Panc1 (cell line): ENCODE data around the gene PCBP4. TPM values are rescaled to one million over a fixed set of nuclear protein-coding genes. Genes with fewer than 3 reads are reported as not detected.

Experiments
- ATAC-seq: fragments of 200-7000 bp; cut with Tn5 transposase; 2 replicates; pipeline ENCODE4 v1.9.1; 2020; ENCODE audit warnings: mild to moderate bottlenecking, moderate library complexity
- BruUV-seq: library from RNA; stranded (reverse); fragments of 400-500 nt; replicated peaks from 2 replicates; lab custom pipeline; 2021; lab: Mats Ljungman, UMichigan
- CTCF ChIA-PET: fragments of 300-600 bp; sonication (Branson Sonifier 250); formaldehyde crosslinking; loops from one replicate; lab custom pipeline; 2022; ENCODE audit warnings: antibody characterized with exemption; lab: Charles Lee
- POLR2A ChIA-PET: fragments of 300-600 bp; sonication (Branson Sonifier 250); formaldehyde crosslinking; loops from one replicate; lab custom pipeline; 2022; ENCODE audit warnings: antibody characterized with exemption; lab: Charles Lee
- DNase-seq: peaks from one replicate; pipeline ENCODE4 v3.0.0-alpha.2; 2010; ENCODE audit warnings: low read depth, low spot score
- H3K27ac ChIP-seq: 2 replicates; pipeline ENCODE4 v1.5.1; 2011; ENCODE audit warnings: mild to moderate bottlenecking, low read length, inconsistent platforms
- H3K27me3 ChIP-seq: fragments of 200-500 bp; sonication (Bioruptor generic); 2 replicates; pipeline ENCODE4 v1.6.0; 2014; ENCODE audit warnings: low read length, inconsistent platforms; ENCODE audit not compliant: control insufficient read depth, insufficient read depth
- H3K36me3 ChIP-seq: fragments of 200-500 bp; sonication (Bioruptor generic); 2 replicates; pipeline ENCODE4 v1.5.1; 2014; ENCODE audit warnings: inconsistent platforms, mild to moderate bottlenecking, low read length, moderate library complexity; ENCODE audit not compliant: control insufficient read depth, insufficient read depth
- H3K4me1 ChIP-seq: 2 replicates; pipeline ENCODE4 v1.5.1; 2011; ENCODE audit warnings: inconsistent platforms, mild to moderate bottlenecking, low read length, moderate library complexity; ENCODE audit not compliant: control insufficient read depth, insufficient read depth
- H3K4me3 ChIP-seq, 2 experiments: 2 replicates each; pipeline ENCODE4 v1.5.1; 2011 to 2012; ENCODE audit warnings: low read depth in 2 of 2, low read length in 2 of 2, mild to moderate bottlenecking in 2 of 2, inconsistent platforms in 1 of 2, moderate library complexity in 1 of 2
- H3K9me3 ChIP-seq: fragments of 200-500 bp; sonication (Bioruptor generic); 2 replicates; pipeline ENCODE4 v1.5.1; 2014; ENCODE audit warnings: low read depth, mild to moderate bottlenecking, inconsistent platforms, low read length, moderate library complexity; ENCODE audit not compliant: control insufficient read depth, insufficient read depth
- POLR2AphosphoS5 ChIP-seq: IDR thresholded peaks from 2 replicates; pipeline ENCODE4 v1.6.1; 2012; ENCODE audit warnings: mild to moderate bottlenecking, low read depth, low read length, moderate library complexity
- SIN3A ChIP-seq: IDR thresholded peaks from 2 replicates; pipeline ENCODE4 v1.6.1; 2012; ENCODE audit warnings: low read depth, mild to moderate bottlenecking, low read length, moderate library complexity, borderline replicate concordance; ENCODE audit not compliant: insufficient read depth
- TCF7L2 ChIP-seq: IDR thresholded peaks from 2 replicates; pipeline ENCODE4 v1.6.1; 2011; ENCODE audit warnings: mild to moderate bottlenecking, low read depth, low read length, inconsistent platforms
- in situ Hi-C: cut with HindIII; loops from 2 replicates; pipeline ENCODE4 v1.10.0; 2016; ENCODE audit warnings: low sequenced_read_pairs, low pct_unique_long_range_greater_than_20kb
- intact Hi-C: fragments of 100-400 bp; cut with micrococcal nuclease; formaldehyde crosslinking; loops from one replicate; pipeline ENCODE4 v1.10.0; 2022; ENCODE audit not compliant: unreplicated experiment
- total RNA-seq: library from RNA; stranded (reverse); gene quantifications from one replicate; pipeline ENCODE4 v1.2.1, GENCODE V29; 2021; ENCODE audit not compliant: unreplicated experiment
- TF ChIP-seq, protein P1 (sequence below): fragments of 450-650 bp; IDR thresholded peaks from 2 replicates; pipeline ENCODE4 v1.5.1; 2017; ENCODE audit warnings: mild to moderate bottlenecking
- TF ChIP-seq, protein P2 (sequence below), 2 experiments: IDR thresholded peaks; 2 replicates each; pipeline ENCODE4 v1.6.1; 2011 to 2012; ENCODE audit warnings: low read depth in 2 of 2, control low read depth in 1 of 2, low read length in 1 of 2, mild to moderate bottlenecking in 1 of 2, moderate library complexity in 1 of 2; ENCODE audit not compliant: insufficient read depth in 1 of 2

PCBP4 gene
- total RNA-seq, 1 experiment from 2014 or later: 58.0 TPM

DNA sequence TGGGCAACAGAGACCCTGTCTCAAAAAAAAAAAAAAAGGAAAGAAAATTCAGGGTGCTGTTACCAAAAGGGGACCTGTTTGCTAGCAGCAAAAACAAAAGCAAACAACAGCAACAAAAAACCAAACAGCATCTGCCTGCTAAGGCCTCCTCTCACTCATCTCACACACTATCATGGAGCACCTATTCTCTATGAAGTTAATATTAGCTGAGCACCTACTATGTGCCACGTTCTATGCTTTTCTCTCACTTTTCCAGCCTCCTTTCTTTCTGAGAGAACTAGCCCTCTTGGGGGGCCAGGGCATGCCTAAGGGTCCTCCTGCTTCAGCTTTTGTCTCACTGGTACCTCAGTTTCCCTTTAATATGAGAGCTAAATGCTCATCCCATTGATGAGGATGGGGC is 12.5 kb downstream of the PCBP4 start:
- intact Hi-C loops: no loop called here
- Histone ChIP-seq H3K36me3 (no peaks in the 10 kb centered on the region), H3K27me3 (no peaks in the 10 kb centered on the region), H3K27ac (no peak overlapping the region), H3K9me3 (no peaks in the 10 kb centered on the region), H3K4me3 (no peak overlapping the region), H3K4me1 (no peaks in the 10 kb centered on the region)
- POLR2A ChIA-PET: no interaction called here
- no TSS peak for BruUV-seq
- DNase-seq: no peak
- TF ChIP-seq, protein P1, sequence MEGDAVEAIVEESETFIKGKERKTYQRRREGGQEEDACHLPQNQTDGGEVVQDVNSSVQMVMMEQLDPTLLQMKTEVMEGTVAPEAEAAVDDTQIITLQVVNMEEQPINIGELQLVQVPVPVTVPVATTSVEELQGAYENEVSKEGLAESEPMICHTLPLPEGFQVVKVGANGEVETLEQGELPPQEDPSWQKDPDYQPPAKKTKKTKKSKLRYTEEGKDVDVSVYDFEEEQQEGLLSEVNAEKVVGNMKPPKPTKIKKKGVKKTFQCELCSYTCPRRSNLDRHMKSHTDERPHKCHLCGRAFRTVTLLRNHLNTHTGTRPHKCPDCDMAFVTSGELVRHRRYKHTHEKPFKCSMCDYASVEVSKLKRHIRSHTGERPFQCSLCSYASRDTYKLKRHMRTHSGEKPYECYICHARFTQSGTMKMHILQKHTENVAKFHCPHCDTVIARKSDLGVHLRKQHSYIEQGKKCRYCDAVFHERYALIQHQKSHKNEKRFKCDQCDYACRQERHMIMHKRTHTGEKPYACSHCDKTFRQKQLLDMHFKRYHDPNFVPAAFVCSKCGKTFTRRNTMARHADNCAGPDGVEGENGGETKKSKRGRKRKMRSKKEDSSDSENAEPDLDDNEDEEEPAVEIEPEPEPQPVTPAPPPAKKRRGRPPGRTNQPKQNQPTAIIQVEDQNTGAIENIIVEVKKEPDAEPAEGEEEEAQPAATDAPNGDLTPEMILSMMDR: no peak
- TF ChIP-seq POLR2AphosphoS5 (no peak), SIN3A (no peak)
- CTCF ChIA-PET: no interaction called here
- in situ Hi-C loops: no loop called here
- no peak for ATAC-seq

- no TSS peak for BruUV-seq
- Histone ChIP-seq H3K9me3 (no peaks in the 10 kb centered on the region), H3K27ac (no peak overlapping the region), H3K4me1 (no peaks in the 10 kb centered on the region), H3K36me3 (no peaks in the 10 kb centered on the region), H3K4me3 (no peak overlapping the region), H3K27me3 (no peaks in the 10 kb centered on the region)
- POLR2A ChIA-PET: no interaction called here
- intact Hi-C loops (no loop called here), in situ Hi-C loops (no loop called here)
- CTCF ChIA-PET: no interaction called here
- ATAC-seq: no peak
- no peak for DNase-seq
- TF ChIP-seq TCF7L2 (no peak), POLR2AphosphoS5 (no peak), SIN3A (no peak)
- TF ChIP-seq, protein P2, sequence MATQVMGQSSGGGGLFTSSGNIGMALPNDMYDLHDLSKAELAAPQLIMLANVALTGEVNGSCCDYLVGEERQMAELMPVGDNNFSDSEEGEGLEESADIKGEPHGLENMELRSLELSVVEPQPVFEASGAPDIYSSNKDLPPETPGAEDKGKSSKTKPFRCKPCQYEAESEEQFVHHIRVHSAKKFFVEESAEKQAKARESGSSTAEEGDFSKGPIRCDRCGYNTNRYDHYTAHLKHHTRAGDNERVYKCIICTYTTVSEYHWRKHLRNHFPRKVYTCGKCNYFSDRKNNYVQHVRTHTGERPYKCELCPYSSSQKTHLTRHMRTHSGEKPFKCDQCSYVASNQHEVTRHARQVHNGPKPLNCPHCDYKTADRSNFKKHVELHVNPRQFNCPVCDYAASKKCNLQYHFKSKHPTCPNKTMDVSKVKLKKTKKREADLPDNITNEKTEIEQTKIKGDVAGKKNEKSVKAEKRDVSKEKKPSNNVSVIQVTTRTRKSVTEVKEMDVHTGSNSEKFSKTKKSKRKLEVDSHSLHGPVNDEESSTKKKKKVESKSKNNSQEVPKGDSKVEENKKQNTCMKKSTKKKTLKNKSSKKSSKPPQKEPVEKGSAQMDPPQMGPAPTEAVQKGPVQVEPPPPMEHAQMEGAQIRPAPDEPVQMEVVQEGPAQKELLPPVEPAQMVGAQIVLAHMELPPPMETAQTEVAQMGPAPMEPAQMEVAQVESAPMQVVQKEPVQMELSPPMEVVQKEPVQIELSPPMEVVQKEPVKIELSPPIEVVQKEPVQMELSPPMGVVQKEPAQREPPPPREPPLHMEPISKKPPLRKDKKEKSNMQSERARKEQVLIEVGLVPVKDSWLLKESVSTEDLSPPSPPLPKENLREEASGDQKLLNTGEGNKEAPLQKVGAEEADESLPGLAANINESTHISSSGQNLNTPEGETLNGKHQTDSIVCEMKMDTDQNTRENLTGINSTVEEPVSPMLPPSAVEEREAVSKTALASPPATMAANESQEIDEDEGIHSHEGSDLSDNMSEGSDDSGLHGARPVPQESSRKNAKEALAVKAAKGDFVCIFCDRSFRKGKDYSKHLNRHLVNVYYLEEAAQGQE (IDR thresholded peaks at IDR 0.05; ENCODE audit: insufficient read depth in 1 of 2, low read depth in 2 of 2, low read length in 1 of 2): no peak
- TF ChIP-seq, protein P1: no peak
Measured at GRCh38 chr3:51954105-51954504, 13.1 kb downstream of the PCBP4 start.
